Esophagus squamous epithelium (tissue), 5 donors: ENCODE results near the gene GALE. TPM values are rescaled to one million over a fixed set of nuclear protein-coding genes. Genes with fewer than 3 reads are reported as not detected.
"Not testable (repeated sequence)": the region's sequence is repeated elsewhere in the genome, so short reads cannot be mapped to it uniquely, and the experiment has no call there.

Experiments used
- DNase-seq: peaks from one replicate; lab custom pipeline; 2025; lab: John Stamatoyannopoulos, UW
- H3K27ac ChIP-seq, 4 donors: fragments of 200-600 bp; sonication (generic); one replicate each; pipeline ENCODE4 v1.5.1; 2016 to 2019; ENCODE audit warnings: mild to moderate bottlenecking in 1 of 4
- H3K27me3 ChIP-seq, 4 donors: fragments of 200-600 bp; sonication (generic); 1 replicate in 3 of 4; 2 replicates in 1 of 4; pipeline versions ENCODE4 v1.5.1 to v1.6.0; 2017 to 2021; ENCODE audit warnings: antibody characterized with exemption in 1 of 4
- H3K36me3 ChIP-seq, 3 donors: fragments of 200-600 bp; sonication (generic); one replicate each; pipeline ENCODE4 v1.5.1; 2016 to 2019
- H3K4me1 ChIP-seq, 3 donors: fragments of 200-600 bp; sonication (generic); one replicate each; pipeline ENCODE4 v1.5.1; 2017 to 2019
- H3K4me3 ChIP-seq, 4 donors: fragments of 200-600 bp; sonication (generic); 1 replicate in 3 of 4; 2 replicates in 1 of 4; pipeline ENCODE4 v1.5.1; 2016 to 2019; ENCODE audit warnings: mild to moderate bottlenecking in 2 of 4, moderate library complexity in 1 of 4
- H3K9me3 ChIP-seq, 3 donors: fragments of 200-600 bp; sonication (generic); one replicate each; pipeline ENCODE4 v1.5.1; 2016 to 2019
- CTCF ChIP-seq, 6 experiments: fragments of 450-650 bp in 4 of 6; fragments of 200-600 bp in 2 of 6; sonication (generic) in 2 of 6; IDR thresholded peaks; one replicate each; pipeline ENCODE4 v1.5.1; 2016 to 2019; ENCODE audit warnings: antibody characterized with exemption in 6 of 6, mild to moderate bottlenecking in 4 of 6, moderate library complexity in 4 of 6
- POLR2A ChIP-seq, 4 donors: fragments of 450-650 bp; IDR thresholded peaks; one replicate each; pipeline ENCODE4 v1.6.1; 2017; ENCODE audit warnings: antibody characterized with exemption in 4 of 4, mild to moderate bottlenecking in 4 of 4, moderate library complexity in 3 of 4
- WGBS, 2 donors: methylation state at CpG; one replicate each; pipeline ENCODE4 v1.1.5; 2018; 5-methylcytosine and 5-hydroxymethylcytosine counted together
- intact Hi-C: fragments of 100-400 bp; cut with DNase I; formaldehyde crosslinking; loops from one replicate; pipeline ENCODE4 v1.15.0; 2022
- total RNA-seq, 4 donors: library from RNA; depleted of rRNA; stranded (reverse); fragments of >200 nt; gene quantifications; one replicate each; pipeline ENCODE4 v1.1.0, GENCODE V29; 2016
- donor health status: DM: yes; HTN: yes; CAD: no.

The GALE gene
- 10 to 100 TPM; 55.1 to 81.0 (median 60.4) TPM for total RNA-seq

DNA sequence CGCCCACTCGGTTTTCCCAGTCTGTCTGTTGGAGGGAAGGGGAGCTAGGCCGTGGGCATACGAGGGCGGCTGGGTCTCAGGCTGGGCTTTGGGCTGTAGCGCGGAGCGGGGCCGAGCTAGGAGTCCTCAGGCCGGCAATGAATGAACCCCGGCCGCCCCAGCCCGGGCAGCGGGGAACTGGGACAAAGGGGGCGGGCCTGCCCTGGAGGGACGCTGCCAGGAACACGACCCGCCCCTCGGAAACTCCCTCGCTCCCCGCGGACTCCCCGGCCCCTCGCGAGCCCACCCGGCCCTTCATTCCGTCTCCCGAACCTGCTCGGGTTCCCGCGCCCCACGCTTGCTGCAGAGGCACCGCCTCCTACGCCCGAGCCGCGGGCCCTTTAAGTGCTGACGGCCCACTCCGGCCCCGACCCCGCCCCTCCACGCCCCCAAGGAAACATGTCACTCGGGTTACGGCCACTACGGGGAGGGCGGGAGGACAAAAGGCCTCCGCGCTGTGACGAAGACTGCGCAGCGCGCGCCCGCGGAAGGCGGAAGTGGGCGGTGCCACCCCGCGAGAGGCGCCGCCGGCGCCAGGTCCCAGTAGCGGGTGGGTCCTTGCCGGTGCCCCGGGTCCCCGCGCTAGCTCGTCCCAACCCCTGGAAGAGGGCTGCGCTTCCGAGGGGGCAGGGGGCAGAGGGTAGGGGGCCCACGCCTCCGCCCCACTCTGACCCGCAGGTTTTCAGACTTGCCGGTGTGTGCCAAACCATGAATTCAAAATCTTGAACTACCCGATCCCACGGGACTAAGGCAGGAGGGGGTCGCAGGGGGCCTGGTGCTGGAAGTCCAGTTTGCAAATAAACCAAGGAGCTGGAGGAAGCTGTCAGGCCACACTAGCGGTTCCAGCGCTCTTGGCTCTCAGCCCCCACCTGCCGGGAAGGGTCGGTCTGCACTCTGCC, at the start of gene GALE:
Gene GALE, minus strand, starts transcription at position 355 of the 938 bp plus-strand sequence. CDS start 1,747 bp downstream, outside the sequence.
- Histone ChIP-seq H3K4me3 (peak within 1 kb of the TSS; percentile 66 to 90 (median 85)), H3K27me3 (no peaks in the 10 kb centered on the region), H3K9me3 (no peaks in the 10 kb centered on the region), H3K27ac (peak within 1 kb of the TSS; percentile 92 to 97 (median 96)), H3K4me1 (peaks cover 20 to 53% (median 24%) of the 10 kb centered on the region in 3 donors), H3K36me3 (peaks cover 0 to 50% (median 21%) of the 10 kb centered on the region in 3 donors)
- 0% methylated on average over 11 to 22 of the region's 82 CpGs for WGBS, 2 donors
- DNase-seq, result peak; percentile 89
- no peak for TF ChIP-seq CTCF (IDR thresholded peaks at IDR 0.05)
- TF ChIP-seq POLR2A (IDR thresholded peaks at IDR 0.05), result peak in 3 of 4 donors; percentile 53 to 79 (median 57)
- intact Hi-C loops, result loop anchor here (10.0 kb wide), 1 partner anchor 64 kb away; the partner anchor contains the start of gene FUCA1

DNA sequence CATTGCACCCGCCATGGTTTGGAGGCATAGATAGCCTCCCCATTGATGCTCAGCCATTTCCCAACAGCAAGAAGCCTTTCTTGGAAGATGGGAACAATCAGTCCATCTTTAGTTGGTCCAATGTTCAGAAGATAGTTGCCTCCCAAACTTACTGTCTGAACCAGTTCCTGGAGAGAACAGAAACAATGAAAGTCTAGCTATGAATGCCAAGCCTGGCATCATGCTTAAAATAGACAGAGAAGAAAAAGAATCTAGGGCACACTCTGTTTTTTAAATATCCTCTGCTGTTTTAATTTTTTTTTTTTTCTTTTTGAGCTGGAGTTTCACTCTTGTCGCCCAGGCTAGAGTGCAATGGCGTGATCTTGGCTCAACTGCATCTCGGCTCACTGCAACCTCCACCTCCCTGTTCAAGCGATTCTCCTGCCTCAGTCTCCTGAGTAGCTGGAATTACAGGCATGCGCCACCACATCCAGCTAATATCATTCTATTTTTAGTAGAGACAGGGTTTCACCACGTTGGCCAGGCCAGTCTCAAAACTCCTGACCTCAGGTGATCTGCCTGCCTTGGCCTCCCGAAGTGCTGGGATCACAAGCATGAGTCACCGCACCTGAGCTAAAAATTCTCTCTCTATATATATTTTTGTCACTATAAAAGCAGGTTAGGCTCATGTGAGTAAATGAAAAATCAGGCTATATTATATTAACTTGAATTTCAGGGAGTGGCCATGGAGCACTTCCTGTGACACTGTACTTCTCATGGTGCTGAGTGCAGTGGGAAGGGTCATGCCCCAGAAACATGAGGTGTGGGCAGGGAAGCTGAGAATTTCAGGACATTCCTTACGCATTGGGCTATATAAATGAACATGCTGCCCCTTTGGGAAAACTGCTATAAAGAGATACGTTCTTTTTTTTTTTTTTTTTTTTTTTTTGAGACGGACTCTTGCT, 48.4 kb upstream of the GALE start:
- 86 to 93% methylated on average over 12 of the region's 12 CpGs for WGBS, 2 donors
- TF ChIP-seq POLR2A (IDR thresholded peaks at IDR 0.05), result no peak
- no peak for TF ChIP-seq CTCF (IDR thresholded peaks at IDR 0.05)
- intact Hi-C loops, result no loop called here
- peaks cover 5 to 72% (median 14%) of the 10 kb centered on the region in 3 donors for H3K36me3 ChIP-seq
- no peaks in the 10 kb centered on the region for H3K4me1 ChIP-seq
- H3K4me3 ChIP-seq, result no peak overlapping the region
- no peak for DNase-seq
- H3K27me3 ChIP-seq, result no peaks in the 10 kb centered on the region
- no peak overlapping the region for H3K27ac ChIP-seq
- H3K9me3 ChIP-seq, result no peaks in the 10 kb centered on the region

GRCh38 chr1:23847482-23848095, 47.0 kb upstream of the GALE start:
- H3K4me1 ChIP-seq, H3K27me3 ChIP-seq, H3K9me3 ChIP-seq, DNase-seq, H3K27ac ChIP-seq, intact Hi-C loops, H3K4me3 ChIP-seq: not testable (repeated sequence)
- H3K36me3 ChIP-seq, result peaks cover 5 to 68% (median 14%) of the 10 kb centered on the region in 3 donors
- 94% methylated on average over 2 of the region's 2 CpGs; no CpG with 5 or more reads in 1 of the 2 donors for WGBS, 2 donors

DNA sequence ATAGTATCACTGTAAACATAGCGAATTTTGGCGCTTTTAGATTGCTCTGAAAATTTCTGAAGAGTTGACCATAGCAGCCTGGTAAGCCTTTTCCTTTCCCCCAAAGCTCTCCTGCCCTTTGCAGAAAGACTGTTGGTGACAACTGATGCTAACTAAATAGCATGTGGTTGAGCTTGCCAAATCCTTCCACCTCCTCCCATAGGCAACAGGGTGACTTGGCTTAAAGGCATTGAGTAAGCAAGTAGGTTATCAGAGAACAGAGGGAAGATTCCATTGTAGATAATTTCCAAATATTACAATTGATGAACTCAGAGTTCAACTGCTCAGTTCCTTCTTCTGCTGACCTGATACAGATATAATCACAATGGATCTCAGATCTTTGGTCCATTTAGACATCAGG, 44.6 kb upstream of the GALE start:
- intact Hi-C loops, result no loop called here
- H3K27me3 ChIP-seq, result no peaks in the 10 kb centered on the region
- 91 to 97% methylated on average over 2 of the region's 2 CpGs for WGBS, 2 donors

More for the DNA sequence above, 44.6 kb upstream of the GALE start:
- no peak for TF ChIP-seq CTCF (IDR thresholded peaks at IDR 0.05)
- no peak for TF ChIP-seq POLR2A (IDR thresholded peaks at IDR 0.05)
- no peak overlapping the region for H3K27ac ChIP-seq
- no peak for DNase-seq
- no peaks in the 10 kb centered on the region for H3K4me1 ChIP-seq
- peaks cover 5 to 54% (median 14%) of the 10 kb centered on the region in 3 donors for H3K36me3 ChIP-seq
- no peak overlapping the region for H3K4me3 ChIP-seq
- no peaks in the 10 kb centered on the region for H3K9me3 ChIP-seq
